DOHH2 (cell line): ENCODE measurements around the gene DHX40.

Source experiments
- EZH2phosphoT487 ChIP-seq: fragments of 200-600 bp; sonication (generic); IDR thresholded peaks from 2 replicates; pipeline ENCODE4 v1.6.1; 2017; ENCODE audit warnings: borderline replicate concordance, mild to moderate bottlenecking, antibody characterized with exemption, low read length, moderate library complexity, mixed read lengths
- TF ChIP-seq, protein P1 (sequence below): fragments of 200-600 bp; sonication (generic); IDR thresholded peaks from one replicate; pipeline ENCODE4 v1.5.1; 2014; ENCODE audit warnings: antibody characterized with exemption, mild to moderate bottlenecking, low read depth, low read length; ENCODE audit not compliant: poor library complexity, severe bottlenecking

DNA sequence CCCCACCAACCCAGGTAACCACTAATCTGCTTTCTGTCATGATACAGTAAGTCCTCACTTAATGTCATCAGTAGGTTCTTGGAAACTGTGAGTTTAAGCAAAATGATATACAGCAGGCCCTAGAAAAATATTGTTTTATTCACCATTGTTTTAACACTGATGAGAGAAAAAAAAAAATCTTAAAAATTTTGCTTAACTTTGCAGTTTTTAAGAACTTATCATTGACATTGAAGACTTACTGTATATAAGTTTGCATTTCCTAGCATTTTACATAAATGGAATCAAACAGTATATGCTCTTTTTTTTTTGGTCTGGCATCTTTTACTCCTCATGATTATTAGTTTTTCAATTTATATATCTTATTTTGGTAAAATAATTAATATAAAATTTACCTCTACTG, 34.8 kb downstream of the DHX40 start:
- TF ChIP-seq, protein P1, sequence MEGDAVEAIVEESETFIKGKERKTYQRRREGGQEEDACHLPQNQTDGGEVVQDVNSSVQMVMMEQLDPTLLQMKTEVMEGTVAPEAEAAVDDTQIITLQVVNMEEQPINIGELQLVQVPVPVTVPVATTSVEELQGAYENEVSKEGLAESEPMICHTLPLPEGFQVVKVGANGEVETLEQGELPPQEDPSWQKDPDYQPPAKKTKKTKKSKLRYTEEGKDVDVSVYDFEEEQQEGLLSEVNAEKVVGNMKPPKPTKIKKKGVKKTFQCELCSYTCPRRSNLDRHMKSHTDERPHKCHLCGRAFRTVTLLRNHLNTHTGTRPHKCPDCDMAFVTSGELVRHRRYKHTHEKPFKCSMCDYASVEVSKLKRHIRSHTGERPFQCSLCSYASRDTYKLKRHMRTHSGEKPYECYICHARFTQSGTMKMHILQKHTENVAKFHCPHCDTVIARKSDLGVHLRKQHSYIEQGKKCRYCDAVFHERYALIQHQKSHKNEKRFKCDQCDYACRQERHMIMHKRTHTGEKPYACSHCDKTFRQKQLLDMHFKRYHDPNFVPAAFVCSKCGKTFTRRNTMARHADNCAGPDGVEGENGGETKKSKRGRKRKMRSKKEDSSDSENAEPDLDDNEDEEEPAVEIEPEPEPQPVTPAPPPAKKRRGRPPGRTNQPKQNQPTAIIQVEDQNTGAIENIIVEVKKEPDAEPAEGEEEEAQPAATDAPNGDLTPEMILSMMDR, result no peak
- no peak for TF ChIP-seq EZH2phosphoT487
